ENCODE data around the gene NKX3-2. TPM values are rescaled to one million over a fixed set of nuclear protein-coding genes. Genes with fewer than 3 reads are reported as not detected.

NKX3-2 gene
- total RNA-seq, 1 experiment from 2014 or later = 0.06 TPM

DNA sequence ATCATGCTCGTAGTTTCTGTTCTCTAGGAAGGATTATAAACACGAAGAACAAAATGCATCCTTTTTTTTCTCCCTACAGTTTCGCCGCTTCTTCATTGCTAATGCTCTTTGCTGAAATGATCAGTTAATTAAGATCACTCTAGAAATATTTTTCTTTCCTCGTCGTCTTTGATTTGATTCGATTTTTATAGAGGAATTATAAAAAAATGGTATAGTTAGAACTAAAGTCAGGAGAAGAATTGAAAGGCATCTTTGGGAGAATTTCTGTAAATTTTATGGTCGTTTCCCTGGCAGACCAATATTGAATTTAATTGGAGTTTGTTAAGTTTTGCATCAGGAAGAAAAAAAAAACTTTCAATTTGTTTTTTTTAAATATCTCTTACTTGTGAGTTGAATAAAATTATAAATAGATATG lies 1.1 kb upstream of the NKX3-2 start:
- DNase-seq (ENCODE audit: low read depth) = no peak

GRCh38 chr4:13544606-13545393 lies 492 bp upstream of the NKX3-2 start:
- peak; percentile 88 for DNase-seq (ENCODE audit: low read depth)

DNA sequence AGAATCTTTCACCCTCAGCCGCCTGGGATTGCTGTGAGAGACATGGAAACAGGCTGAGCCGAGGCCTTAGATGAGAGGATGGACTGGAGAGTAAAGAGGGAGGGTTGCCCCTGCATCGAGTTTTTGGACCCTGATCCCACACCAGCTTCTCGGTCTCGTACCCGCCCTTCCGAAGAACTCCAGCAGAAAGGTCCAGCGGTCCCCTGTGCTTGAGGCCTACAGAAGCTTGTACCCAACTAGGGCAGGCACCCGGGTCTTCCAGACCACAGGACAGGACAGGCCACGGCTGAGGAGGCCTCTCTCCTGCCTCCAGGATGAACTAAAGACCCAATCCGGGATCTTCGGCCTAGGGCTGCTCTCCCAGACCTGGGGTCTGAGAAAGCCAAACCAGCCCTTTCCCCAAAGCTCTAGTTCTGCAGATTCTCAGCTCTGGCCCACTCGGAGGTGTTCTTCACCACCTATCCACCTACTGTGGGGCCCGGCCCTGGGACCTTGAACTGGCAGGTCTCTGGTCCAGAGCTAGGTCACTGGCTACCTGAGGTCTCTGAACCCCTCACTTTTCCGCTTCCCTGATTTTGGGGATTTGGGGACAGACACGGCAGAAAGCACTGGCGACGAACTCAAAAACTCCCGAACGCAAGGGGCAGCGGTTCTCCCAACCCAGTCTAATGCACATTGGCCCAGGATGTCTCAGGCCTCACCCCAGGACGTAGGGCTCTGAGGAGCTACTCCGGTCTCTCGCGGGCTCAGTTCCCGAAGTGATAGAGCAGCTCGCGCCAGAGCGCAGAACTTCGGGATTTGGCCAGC lies 1.1 kb downstream of the NKX3-2 start:
- DNase-seq (ENCODE audit: low read depth) = no peak

- DNase-seq (ENCODE audit: low read depth) = no peak
Measured at GRCh38 chr4:13542577-13543031, 1.7 kb downstream of the NKX3-2 start.

- no peak for DNase-seq (ENCODE audit: low read depth)
Measured at GRCh38 chr4:13541720-13542576, 2.4 kb downstream of the NKX3-2 start.

DNA sequence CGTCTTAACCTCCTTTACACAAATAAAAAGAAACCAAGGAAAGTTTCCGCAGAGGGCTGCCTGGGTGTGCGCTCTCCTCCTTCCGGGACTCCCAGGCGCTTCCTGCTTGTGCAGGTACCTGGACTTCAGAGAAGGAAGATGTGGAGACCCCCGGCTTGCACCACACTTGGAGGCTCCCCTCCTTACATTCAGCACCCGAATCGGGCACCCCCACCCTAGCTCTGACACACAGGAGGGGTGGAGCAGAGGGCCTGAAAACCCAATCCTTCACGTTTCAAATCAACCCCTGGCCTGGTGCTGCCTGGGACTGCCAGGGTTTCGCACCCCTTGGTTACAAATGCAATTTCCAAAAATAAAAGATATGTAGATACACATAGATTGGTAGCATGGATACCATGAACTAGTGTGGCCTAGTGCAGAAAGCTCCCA lies 3.1 kb downstream of the NKX3-2 start:
- no peak for DNase-seq (ENCODE audit: low read depth)

- no peak for DNase-seq (ENCODE audit: low read depth)
Measured at GRCh38 chr4:13540446-13541175, 3.7 kb downstream of the NKX3-2 start.

DNA sequence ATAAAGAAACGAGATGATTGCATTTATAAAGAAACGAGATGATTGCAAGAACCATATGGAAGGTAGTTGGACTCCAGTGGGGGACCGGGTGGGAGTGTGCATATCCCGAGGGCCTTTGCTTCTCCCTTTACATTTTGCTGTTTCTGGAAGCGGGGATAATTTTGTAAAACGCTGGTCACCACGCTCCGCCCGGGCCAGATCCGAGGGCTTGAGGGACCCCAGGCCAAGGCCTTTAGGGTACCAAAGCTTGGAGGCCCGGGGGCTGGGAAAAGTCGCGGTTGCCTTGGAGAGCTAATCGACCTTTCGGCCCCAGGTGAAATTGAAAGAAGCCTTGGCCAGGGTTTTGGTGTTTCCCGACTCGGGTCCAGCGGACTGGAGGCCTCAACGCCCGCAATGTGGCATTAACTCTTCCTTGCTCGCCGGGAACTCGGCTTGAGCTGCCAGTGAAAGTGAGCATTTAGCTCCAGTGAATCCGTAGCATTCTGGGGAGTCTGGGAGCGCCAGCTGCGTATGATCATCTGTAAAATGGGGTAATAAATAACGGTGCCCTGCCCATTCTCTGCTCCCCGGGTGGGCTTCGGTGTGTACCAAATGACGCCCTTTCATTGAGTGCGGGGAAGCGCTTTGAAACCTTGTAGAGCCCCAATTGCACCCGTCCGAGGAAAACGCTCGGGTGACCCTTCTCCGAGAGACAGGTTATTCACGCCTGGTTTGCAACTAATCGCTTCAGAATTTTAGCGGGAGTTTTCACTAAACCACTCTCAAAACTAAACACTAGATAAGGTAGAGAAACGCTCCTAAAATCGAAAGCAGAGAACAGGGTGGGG lies 4.5 kb downstream of the NKX3-2 start:
- DNase-seq (ENCODE audit: low read depth) = no peak

GRCh38 chr4:13539047-13539618 lies 5.2 kb downstream of the NKX3-2 start:
- no peak for DNase-seq (ENCODE audit: low read depth)

DNA sequence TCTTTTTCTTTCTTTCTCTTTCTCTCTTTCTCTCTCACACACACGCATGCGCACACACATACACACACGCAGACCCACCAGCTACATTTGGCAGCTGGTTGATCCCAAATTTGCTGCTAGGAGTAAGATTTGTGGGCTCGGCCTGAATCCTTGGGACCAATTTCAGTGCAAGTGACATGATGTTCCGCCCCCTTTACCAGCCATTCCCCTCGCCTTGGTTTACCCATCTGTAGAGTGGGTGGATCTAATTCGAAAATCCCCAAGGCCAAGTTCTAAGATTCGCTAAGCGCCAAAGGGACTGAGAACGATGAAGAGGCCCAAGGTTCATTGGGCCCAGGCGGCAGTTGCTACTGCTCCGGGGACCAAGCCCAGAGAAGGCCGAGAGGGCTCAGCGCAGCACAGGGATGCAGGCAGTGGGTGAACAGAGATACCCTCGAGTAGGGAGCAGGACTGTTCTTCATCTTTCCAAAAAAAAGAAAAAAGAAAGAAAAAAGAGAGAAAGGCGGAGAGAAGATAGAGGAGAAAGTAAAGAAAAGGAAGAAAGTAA lies 5.8 kb downstream of the NKX3-2 start:
- no peak for DNase-seq (ENCODE audit: low read depth)

GRCh38 chr4:13537832-13538177 lies 6.5 kb downstream of the NKX3-2 start:
- no peak for DNase-seq (ENCODE audit: low read depth)

GRCh38 chr4:13537011-13537831 lies 7.1 kb downstream of the NKX3-2 start:
- no peak for DNase-seq (ENCODE audit: low read depth)

- no peak for DNase-seq (ENCODE audit: low read depth)
Measured at GRCh38 chr4:13536607-13537006, 7.7 kb downstream of the NKX3-2 start.

GRCh38 chr4:13535708-13536361 lies 8.5 kb downstream of the NKX3-2 start:
- no peak for DNase-seq (ENCODE audit: low read depth)

DNA sequence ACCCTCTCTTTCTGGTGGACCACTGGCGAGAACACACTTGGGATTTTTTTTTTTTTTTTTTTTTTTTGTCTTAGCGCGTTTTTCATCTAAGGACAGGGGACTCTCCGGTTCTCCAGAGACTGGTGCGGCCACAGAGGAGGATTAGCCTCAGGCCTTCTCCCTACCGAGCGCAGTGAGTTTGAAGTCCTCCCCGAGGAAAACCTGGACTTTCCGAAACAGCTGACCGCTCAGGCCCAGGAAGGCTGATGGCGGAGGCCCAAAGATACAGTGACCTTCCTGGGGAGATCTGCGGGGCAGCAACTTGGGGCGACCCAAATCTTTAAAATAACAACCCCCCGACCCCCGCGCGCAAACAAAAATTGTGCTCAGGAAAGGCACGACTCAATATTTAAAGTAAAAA lies 9.2 kb downstream of the NKX3-2 start:
- DNase-seq (ENCODE audit: low read depth) = no peak

GRCh38 chr4:13534344-13535063 lies 9.8 kb downstream of the NKX3-2 start:
- no peak for DNase-seq (ENCODE audit: low read depth)

GRCh38 chr4:13533670-13534343 lies 10.5 kb downstream of the NKX3-2 start:
- DNase-seq (ENCODE audit: low read depth) = no peak

All from Daoy (cell line).